Dendritic cell treated with granulocyte-macrophage colony-stimulating factor and Interleukin-4, amounts not matched to agents 40 ng/mL and 50 ng/mL, for 4 days (primary cell): Measurements from ENCODE around the gene PELI3.
A peak's percentile ranks its signal among the peaks of the same experiment; 100 is the strongest.

Source experiments
- H3K27ac Mint-ChIP-seq: one replicate; pipeline ENCODE4 v1.8.0; 2022; ENCODE audit warnings: mild to moderate bottlenecking, mixed read lengths
- H3K27me3 Mint-ChIP-seq: one replicate; pipeline ENCODE4 v1.8.0; 2022; ENCODE audit warnings: mild to moderate bottlenecking, mixed read lengths
- H3K36me3 Mint-ChIP-seq: one replicate; pipeline ENCODE4 v1.8.0; 2022; ENCODE audit warnings: low read depth, mixed read lengths
- H3K4me1 Mint-ChIP-seq: one replicate; pipeline ENCODE4 v1.8.0; 2022; ENCODE audit warnings: low read depth, mixed read lengths
- H3K4me3 Mint-ChIP-seq: one replicate; pipeline ENCODE4 v1.8.0; 2022; ENCODE audit warnings: mild to moderate bottlenecking, moderate library complexity, mixed read lengths
- H3K9me3 Mint-ChIP-seq: one replicate; pipeline ENCODE4 v1.8.0; 2022; ENCODE audit warnings: mixed read lengths
- intact Hi-C: fragments of 100-400 bp; cut with micrococcal nuclease; formaldehyde crosslinking; loops from one replicate; pipeline ENCODE4 v1.15.0; 2022

The PELI3 gene

DNA sequence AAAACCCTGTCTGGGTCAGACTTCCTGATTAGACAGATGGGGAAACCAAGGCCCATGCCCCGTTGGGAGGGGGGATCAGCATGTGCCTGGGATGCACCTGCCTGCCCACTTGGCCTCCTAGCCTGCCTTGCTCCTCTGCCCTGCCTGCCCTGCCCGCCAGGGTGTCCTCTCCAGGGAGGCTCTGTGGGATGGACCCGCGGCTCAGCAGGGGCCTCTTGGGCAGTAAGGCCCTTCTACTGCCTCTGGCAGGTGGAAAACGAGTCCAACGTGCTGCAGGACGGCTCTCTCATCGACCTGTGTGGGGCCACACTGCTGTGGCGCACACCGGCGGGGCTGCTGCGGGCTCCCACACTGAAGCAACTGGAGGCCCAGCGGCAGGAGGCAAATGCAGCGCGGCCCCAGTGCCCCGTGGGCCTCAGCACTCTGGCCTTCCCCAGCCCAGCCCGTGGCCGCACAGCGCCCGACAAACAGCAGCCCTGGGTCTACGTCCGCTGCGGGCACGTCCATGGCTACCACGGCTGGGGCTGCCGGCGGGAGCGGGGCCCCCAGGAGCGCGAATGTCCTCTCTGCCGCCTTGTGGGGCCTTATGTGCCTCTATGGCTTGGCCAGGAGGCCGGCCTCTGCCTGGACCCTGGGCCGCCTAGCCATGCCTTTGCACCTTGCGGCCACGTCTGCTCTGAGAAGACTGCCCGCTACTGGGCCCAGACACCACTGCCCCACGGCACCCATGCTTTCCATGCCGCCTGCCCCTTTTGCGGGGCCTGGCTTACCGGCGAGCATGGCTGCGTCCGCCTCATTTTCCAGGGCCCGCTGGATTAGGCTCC lies 8.9 kb downstream of the PELI3 start:
- intact Hi-C loops = no loop called here
- Mint-ChIP-seq H3K27me3 (no peaks in the 10 kb centered on the region), H3K4me1 (peaks cover 31% of the 10 kb centered on the region), H3K27ac (no peak overlapping the region), H3K9me3 (no peaks in the 10 kb centered on the region), H3K36me3 (peaks cover 79% of the 10 kb centered on the region), H3K4me3 (no peak overlapping the region)

DNA sequence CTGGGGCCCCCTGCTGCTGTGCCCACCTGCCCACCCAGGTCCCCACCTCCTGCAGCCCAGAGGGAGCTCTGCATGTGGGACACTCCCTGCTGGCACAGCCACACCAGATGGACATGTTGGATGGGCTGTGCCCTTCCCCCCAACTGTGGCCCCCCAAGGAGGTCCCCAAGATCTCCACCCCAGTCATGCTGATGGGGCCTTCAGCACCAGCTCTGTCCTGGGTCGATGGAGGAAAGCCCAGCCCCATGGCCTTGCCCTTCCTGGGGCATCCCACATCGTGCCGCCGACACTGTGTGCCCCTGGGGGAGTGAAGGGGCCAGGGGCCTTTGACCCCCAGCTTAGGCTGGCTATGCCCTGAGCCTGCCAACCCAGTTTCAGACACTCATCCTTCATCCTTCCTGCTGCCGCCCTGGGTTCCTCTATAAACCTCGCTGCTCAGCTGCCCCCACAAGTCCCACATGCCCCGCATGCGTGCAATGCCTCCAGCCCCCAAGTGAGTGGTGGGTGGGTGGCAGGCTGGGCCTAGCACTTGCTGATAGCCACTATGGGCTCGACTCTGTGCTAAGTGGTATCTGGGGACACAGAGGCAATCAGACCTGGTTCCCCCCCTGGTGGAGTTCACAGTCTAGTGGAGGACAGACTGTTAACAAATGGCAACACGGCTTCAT lies 9.6 kb downstream of the PELI3 start:
- Mint-ChIP-seq H3K9me3 (no peaks in the 10 kb centered on the region), H3K27ac (no peak overlapping the region), H3K4me3 (no peak overlapping the region), H3K36me3 (peaks cover 74% of the 10 kb centered on the region), H3K27me3 (no peaks in the 10 kb centered on the region), H3K4me1 (peaks cover 38% of the 10 kb centered on the region)
- intact Hi-C loops = no loop called here

DNA sequence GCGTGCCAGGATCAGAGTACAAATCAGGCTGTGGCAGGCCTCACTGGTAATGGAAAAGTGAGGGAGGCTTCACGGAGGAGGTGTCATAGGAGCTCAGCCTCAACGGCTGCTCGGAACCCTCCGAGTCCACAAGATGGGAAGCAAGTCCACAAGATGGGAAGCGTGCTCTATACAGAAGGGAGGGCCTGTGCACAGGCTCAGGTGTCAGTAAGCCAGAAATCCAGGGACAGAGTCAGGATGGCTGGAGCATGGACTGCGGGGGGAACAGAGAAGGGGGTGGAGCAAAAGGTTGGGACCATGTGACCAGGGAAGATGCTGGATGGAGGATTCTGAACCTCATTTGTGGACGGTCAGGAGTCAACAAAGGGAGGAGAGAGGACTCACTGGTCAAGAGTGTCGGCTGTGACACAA lies 10.1 kb downstream of the PELI3 start:
- Mint-ChIP-seq H3K36me3 (peaks cover 71% of the 10 kb centered on the region), H3K27me3 (no peaks in the 10 kb centered on the region), H3K4me3 (no peak overlapping the region), H3K4me1 (peaks cover 40% of the 10 kb centered on the region), H3K9me3 (no peaks in the 10 kb centered on the region), H3K27ac (no peak overlapping the region)
- intact Hi-C loops = no loop called here

DNA sequence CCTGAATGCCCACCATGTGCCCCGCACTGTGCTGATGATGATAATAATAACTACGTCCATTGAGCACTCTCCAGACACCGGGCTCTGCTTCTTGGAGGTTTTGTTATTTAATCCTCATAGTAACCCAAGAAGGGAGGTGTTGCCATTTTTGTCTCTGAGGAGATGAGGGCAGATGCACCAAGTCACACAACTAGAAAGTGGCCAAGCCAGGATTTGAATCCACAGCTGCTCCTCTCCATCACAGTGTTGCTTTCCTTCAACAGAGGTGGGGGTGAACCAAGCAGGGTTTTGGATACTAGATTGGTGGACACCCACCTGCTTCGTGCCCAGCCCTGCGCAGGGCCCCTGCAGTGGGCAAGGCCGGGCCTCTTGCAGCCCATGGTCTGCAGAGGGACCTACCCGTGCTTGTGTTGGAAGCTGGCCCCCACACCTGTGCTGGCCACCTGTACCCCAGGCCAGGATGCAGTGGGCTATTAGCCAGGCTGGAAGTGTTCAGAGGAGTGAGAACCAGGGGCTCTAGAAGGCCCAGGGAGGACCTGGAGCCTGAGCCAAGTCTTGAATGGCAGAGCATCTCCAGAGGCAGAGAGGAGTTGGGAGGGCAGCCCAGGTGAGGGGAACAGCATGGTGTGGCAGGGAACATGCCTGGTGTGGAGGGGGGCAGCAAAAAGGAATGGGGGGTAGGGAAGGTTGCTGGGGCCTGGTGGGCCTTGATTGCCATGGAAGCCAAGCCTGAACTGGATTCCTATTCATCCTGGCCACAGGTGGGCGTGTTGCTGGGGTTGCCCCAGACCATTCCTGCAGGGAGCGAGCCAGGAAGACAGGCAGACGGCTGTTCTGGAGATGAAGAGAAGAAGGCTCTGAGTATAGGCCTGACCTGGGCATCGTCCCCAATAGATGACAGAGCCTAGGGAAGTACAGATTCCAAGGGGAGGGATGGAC lies 10.8 kb downstream of the PELI3 start:
- intact Hi-C loops = loop anchor here (2.0 kb wide), 1 partner anchor 69 kb away; no protein-coding TSS in a partner anchor
- Mint-ChIP-seq H3K36me3 (peaks cover 70% of the 10 kb centered on the region), H3K27ac (no peak overlapping the region), H3K27me3 (no peaks in the 10 kb centered on the region), H3K4me1 (peaks cover 40% of the 10 kb centered on the region), H3K9me3 (no peaks in the 10 kb centered on the region), H3K4me3 (no peak overlapping the region)

DNA sequence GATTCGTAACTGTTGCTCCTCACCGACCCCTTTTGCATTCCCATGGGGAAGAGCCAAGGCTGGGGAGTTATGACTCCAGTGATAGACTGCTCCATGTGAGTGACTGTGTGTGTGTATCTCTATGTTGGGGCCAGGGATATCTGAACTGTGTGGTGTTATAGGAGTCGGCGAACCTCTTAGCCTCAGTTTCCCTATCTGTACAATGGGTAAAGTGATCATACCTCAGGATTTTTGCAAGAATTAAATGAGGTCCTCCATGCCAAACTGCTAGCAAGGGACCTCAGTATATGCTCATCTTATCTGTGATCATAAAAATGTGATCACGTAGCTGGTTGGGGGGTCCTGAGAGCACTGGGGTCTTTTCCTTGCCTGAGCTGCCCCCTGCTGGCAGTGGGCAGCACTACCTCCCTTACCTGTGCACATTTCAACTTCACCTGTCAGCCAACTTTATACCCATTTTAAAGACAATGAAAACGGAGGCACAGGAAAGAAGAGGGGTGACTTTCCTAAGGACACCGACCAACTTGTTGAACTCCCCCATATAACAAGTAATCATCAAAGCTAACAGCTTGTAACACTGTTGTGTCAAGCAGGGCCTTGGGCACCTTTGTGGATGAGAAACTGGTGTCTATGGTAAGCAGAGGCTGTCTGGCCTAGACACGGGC lies 12.2 kb downstream of the PELI3 start:
- Mint-ChIP-seq H3K9me3 (no peaks in the 10 kb centered on the region), H3K27ac (peak overlapping the region; percentile 93), H3K4me1 (peaks cover 40% of the 10 kb centered on the region), H3K36me3 (peaks cover 65% of the 10 kb centered on the region), H3K4me3 (peak overlapping the region; percentile 86), H3K27me3 (no peaks in the 10 kb centered on the region)
- intact Hi-C loops = loop anchor here (2.0 kb wide), 1 partner anchor 70 kb away; no protein-coding TSS in a partner anchor

DNA sequence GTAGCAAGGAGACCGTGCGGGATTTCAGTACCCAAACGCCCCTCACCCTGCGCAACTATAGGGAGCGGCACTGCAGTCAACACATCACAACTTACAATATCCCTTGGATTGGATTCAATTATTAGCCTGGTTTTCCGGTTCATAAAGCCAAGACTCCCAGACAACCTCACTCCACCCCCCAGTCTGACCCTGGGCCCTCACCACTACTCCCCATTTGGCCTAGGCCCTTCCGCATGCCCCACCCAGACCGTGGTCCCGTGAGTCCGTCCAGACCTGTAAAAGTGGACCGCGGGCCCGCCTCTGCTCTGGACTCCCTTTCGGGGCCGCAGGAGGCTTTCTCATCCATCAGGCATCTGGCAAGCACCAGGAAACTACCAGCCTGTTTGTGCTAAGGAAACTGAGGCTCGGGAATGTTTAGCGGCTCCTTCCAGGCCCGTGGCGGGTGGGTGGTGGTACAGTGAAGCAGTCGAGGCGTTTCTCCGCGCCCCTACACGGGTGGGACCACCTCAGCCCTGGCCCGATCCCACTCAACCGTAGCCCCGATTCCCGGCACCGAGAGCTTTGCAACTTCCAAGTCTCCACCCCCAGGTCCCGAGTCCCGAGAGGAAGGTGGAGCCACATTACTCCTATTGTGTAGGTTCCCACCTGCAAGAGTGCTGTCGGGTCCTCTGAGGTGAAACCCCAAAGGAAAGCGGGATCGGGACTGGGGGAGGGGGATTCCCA lies 12.8 kb downstream of the PELI3 start:
- Mint-ChIP-seq H3K9me3 (no peaks in the 10 kb centered on the region), H3K36me3 (peaks cover 58% of the 10 kb centered on the region), H3K4me1 (peaks cover 41% of the 10 kb centered on the region), H3K27ac (peak overlapping the region; percentile 93), H3K4me3 (peak overlapping the region; percentile 86), H3K27me3 (no peaks in the 10 kb centered on the region)
- intact Hi-C loops = loop anchor here (1.0 to 2.0 kb wide), 3 partner anchors 13 to 71 kb away; partner anchors contain the start of gene PELI3

DNA sequence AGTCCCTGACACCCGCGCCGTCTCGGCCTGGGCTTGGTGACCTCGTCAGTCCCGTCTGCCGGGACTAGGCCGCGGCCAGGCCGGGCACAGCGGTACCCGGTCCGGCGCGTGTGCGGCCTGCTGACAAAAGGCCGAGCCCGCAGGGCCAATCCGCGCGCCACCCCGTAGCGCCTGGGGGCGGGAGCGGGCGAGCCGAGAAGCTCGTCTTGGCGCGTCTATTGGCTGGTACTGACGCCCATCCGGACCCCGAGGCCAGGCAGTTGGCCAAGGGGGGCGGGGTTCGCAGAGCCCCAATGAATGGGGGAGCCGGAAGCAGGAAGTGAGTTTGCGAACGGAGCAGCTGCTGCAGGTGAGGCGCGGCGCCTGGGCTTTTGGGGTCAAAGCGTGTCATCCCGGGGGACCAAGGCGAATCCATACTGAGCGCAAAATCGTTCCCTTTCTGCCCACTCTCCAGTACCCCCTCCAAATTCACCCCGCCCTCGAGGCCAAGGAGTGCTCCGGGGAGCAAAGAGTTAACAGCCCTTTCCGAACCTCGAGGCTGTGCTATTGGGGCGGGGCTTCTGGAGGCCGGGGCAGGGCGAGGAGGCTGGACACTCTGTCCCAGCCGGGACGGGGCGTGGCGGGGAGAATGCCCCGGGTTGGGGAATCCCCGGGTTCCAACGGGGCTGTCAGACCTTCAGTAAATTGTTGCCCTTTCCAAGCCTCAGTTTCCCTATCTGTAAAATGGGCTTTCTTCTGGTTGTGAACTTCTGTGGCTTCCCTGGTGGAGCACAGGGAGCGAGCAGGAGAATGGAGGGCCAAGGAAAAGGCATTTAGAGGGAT lies 13.6 kb downstream of the PELI3 start, which contains the start of gene DPP3:
Gene DPP3 (plus strand): TSS at position 318 of the 822 bp plus-strand sequence. CDS start 1,767 bp downstream, outside the sequence.
- peak within 1 kb of the TSS; percentile 86 for H3K4me3 Mint-ChIP-seq
- peaks cover 46% of the 10 kb centered on the region for H3K4me1 Mint-ChIP-seq
- intact Hi-C loops = loop anchor here (1.0 kb wide), 2 partner anchors 14 to 41 kb away; partner anchors contain the start of gene PELI3
- peaks cover 57% of the 10 kb centered on the region for H3K36me3 Mint-ChIP-seq
- no peaks in the 10 kb centered on the region for H3K9me3 Mint-ChIP-seq
- no peaks in the 10 kb centered on the region for H3K27me3 Mint-ChIP-seq
- peak within 1 kb of the TSS; percentile 93 for H3K27ac Mint-ChIP-seq

DNA sequence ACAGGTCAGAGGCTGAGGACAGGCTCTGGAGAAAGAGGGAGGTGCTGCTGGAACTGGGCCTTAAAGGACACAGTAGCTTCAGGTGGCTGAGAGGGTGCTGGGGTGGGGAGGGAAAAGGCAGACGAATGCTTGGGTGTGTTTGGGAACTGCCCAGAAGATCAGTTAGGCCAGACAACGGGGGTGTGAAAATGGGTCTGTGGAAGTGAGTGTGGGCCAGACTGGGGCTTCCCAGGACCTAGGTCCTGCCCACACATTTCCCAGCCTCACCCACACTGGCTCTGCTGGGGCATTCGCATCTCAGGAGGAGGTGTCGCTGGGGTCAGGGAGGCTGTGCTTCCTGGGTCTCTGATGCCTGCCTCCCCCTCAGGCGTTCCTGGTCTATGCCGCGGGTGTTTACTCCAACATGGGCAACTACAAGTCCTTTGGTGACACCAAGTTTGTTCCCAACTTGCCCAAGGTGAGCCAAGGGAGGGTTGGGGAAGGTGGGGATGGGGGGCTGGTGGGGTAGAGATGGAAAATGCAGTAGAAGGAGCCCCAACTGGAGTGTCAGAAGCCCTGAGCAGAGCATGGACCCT lies 18.2 kb downstream of the PELI3 start:
- H3K27me3 Mint-ChIP-seq = no peaks in the 10 kb centered on the region
- intact Hi-C loops = no loop called here
- H3K4me3 Mint-ChIP-seq = no peak overlapping the region
- H3K27ac Mint-ChIP-seq = no peak overlapping the region
- no peaks in the 10 kb centered on the region for H3K9me3 Mint-ChIP-seq
- H3K4me1 Mint-ChIP-seq = peaks cover 16% of the 10 kb centered on the region
- peaks cover 71% of the 10 kb centered on the region for H3K36me3 Mint-ChIP-seq

DNA sequence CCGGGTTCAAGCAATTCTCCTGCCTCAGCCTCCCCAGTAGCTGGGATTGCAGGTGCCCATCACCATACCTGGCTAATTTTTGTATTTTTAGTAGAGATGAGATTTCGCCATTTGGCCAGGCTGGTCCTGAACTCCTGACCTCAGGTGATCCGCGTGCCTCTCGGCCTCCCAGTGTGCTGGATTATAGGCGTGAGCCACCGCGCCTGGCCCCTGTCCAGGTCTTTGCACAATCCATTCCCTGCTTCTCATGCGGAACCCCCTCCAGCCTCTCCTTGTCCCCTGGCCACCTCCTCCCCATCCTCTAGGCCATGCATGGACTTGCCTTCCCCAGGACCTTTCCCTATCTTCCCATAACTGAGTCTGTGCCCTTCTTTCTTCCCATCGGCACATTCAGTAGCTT lies 22.3 kb downstream of the PELI3 start:
- no peak overlapping the region for H3K4me3 Mint-ChIP-seq
- intact Hi-C loops = no loop called here
- H3K4me1 Mint-ChIP-seq = peaks cover 5% of the 10 kb centered on the region
- H3K27ac Mint-ChIP-seq = no peak overlapping the region
- no peaks in the 10 kb centered on the region for H3K27me3 Mint-ChIP-seq
- peaks cover 94% of the 10 kb centered on the region for H3K36me3 Mint-ChIP-seq
- H3K9me3 Mint-ChIP-seq = no peaks in the 10 kb centered on the region

DNA sequence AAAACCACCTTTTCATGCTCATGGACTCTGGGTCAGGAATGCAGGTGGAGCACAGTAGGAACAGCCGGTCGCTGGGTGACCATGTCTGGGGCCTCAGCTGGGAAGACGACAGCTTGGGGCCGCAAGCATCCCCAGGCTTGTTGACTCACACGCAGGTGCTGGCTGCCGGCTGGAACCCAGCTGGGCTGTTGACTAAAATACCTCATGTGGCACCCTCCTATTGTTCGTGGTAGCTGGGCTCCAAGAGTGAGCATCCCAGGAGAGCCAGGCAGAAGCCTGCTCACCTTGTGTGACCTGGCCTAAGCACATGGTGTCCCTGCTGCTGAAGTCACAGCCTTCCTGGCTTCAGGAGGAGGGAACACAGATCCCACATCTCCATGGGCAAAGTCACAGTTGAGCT lies 22.9 kb downstream of the PELI3 start:
- intact Hi-C loops = no loop called here
- Mint-ChIP-seq H3K4me3 (no peak overlapping the region), H3K27me3 (no peaks in the 10 kb centered on the region), H3K27ac (no peak overlapping the region), H3K36me3 (peaks cover 100% of the 10 kb centered on the region), H3K4me1 (peaks cover 4% of the 10 kb centered on the region), H3K9me3 (no peaks in the 10 kb centered on the region)

DNA sequence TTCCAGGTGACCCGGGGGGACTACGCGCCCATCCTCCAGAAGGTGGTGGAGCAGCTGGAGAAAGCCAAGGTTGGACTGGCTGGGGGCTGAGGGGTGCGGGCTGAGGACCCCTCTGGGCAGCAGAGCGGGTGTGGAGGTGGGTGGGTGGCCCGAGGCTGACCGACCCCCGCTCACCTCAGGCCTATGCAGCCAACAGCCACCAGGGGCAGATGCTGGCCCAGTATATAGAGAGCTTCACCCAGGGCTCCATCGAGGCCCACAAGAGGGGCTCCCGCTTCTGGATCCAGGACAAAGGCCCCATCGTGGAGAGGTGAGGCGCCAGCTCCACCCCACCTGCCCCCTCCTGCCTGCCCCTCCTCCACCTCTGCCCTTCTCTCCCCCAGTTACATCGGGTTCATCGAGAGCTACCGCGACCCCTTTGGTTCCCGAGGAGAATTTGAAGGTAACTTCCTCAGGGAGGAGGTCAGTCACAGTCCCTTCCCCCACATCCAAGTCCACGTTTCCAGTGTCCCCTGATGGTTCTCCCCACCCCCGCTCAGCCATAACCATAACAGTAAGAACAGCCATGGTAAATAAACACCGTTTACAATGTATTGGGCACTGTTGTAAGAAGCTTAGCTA lies 24.7 kb downstream of the PELI3 start:
- Mint-ChIP-seq H3K27me3 (no peaks in the 10 kb centered on the region), H3K27ac (no peak overlapping the region), H3K36me3 (peaks cover 100% of the 10 kb centered on the region), H3K4me3 (no peak overlapping the region), H3K9me3 (no peaks in the 10 kb centered on the region), H3K4me1 (no peaks in the 10 kb centered on the region)
- intact Hi-C loops = no loop called here
